Neutrophil (primary cell): ENCODE data around the gene ABHD12.

ENCODE experiments used
- H3K27ac ChIP-seq: fragments of 200-600 bp; sonication (generic); 2 replicates; pipeline ENCODE4 v1.5.1; 2016; ENCODE audit warnings: mild to moderate bottlenecking, moderate library complexity
- H3K27me3 ChIP-seq: fragments of 200-600 bp; sonication (generic); 2 replicates; pipeline ENCODE4 v1.6.0; 2016; ENCODE audit warnings: mild to moderate bottlenecking
- H3K36me3 ChIP-seq: fragments of 200-600 bp; sonication (generic); 2 replicates; pipeline ENCODE4 v1.5.1; 2017
- H3K4me1 ChIP-seq, 2 experiments: fragments of 200-600 bp in 1 of 2; sonication (generic) in 1 of 2; 1 replicate in 1 of 2; 2 replicates in 1 of 2; pipeline versions ENCODE4 v1.5.1 to v1.6.1; 2013 to 2016; ENCODE audit warnings: low read depth in 1 of 2, low read length in 1 of 2, mild to moderate bottlenecking in 1 of 2, moderate library complexity in 1 of 2; ENCODE audit not compliant: control insufficient read depth in 1 of 2, insufficient read depth in 1 of 2
- H3K4me3 ChIP-seq, 2 experiments: fragments of 200-600 bp in 1 of 2; sonication (generic) in 1 of 2; 1 replicate in 1 of 2; 2 replicates in 1 of 2; pipeline ENCODE4 v1.5.1; 2013 to 2016; ENCODE audit warnings: low read depth in 1 of 2, low read length in 1 of 2, mild to moderate bottlenecking in 1 of 2, moderate library complexity in 1 of 2
- H3K9me3 ChIP-seq: fragments of 200-600 bp; sonication (generic); 2 replicates; pipeline ENCODE4 v1.5.1; 2016
- CTCF ChIP-seq: fragments of 200-600 bp; sonication (generic); IDR thresholded peaks from 2 replicates; pipeline ENCODE4 v1.5.1; 2016; ENCODE audit warnings: antibody characterized with exemption

The ABHD12 gene

DNA sequence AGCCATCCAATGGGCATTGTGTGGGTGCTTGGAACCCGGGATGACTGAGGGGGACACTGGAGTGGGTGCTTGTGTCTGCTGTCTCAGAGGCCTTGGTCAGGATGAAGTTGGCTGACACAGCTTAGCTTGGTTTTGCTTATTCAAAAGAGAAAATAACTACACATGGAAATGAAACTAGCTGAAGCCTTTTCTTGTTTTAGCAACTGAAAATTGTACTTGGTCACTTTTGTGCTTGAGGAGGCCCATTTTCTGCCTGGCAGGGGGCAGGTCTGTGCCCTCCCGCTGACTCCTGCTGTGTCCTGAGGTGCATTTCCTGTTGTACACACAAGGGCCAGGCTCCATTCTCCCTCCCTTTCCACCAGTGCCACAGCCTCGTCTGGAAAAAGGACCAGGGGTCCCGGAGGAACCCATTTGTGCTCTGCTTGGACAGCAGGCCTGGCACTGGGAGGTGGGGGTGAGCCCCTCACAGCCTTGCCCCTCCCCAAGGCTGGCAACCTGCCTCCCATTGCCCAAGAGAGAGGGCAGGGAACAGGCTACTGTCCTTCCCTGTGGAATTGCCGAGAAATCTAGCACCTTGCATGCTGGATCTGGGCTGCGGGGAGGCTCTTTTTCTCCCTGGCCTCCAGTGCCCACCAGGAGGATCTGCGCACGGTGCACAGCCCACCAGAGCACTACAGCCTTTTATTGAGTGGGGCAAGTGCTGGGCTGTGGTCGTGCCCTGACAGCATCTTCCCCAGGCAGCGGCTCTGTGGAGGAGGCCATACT lies 93.3 kb downstream of the ABHD12 start:
- peaks cover 60% of the 10 kb centered on the region for H3K36me3 ChIP-seq
- no peak for TF ChIP-seq CTCF
- H3K9me3 ChIP-seq = no peaks in the 10 kb centered on the region
- no peak overlapping the region for H3K27ac ChIP-seq
- no peak overlapping the region for H3K4me3 ChIP-seq
- H3K4me1 ChIP-seq = no peaks in the 10 kb centered on the region
- no peaks in the 10 kb centered on the region for H3K27me3 ChIP-seq

GRCh38 chr20:25296094-25297093 lies 94.2 kb downstream of the ABHD12 start:
- Histone ChIP-seq H3K4me1 (no peaks in the 10 kb centered on the region), H3K4me3 (no peak overlapping the region), H3K9me3 (no peaks in the 10 kb centered on the region), H3K27ac (no peak overlapping the region), H3K27me3 (no peaks in the 10 kb centered on the region), H3K36me3 (peaks cover 60% of the 10 kb centered on the region)
- TF ChIP-seq CTCF = no peak

- peaks cover 65% of the 10 kb centered on the region for H3K36me3 ChIP-seq
- no peak overlapping the region for H3K4me3 ChIP-seq
- H3K27ac ChIP-seq = no peak overlapping the region
- no peaks in the 10 kb centered on the region for H3K27me3 ChIP-seq
- no peak for TF ChIP-seq CTCF
- no peaks in the 10 kb centered on the region for H3K4me1 ChIP-seq
- H3K9me3 ChIP-seq = no peaks in the 10 kb centered on the region
Measured at GRCh38 chr20:25295386-25296093, 95.1 kb downstream of the ABHD12 start.

GRCh38 chr20:25294459-25295385 lies 95.9 kb downstream of the ABHD12 start:
- H3K36me3 ChIP-seq = peaks cover 73% of the 10 kb centered on the region
- H3K27ac ChIP-seq = no peak overlapping the region
- H3K4me1 ChIP-seq = no peaks in the 10 kb centered on the region

More at GRCh38 chr20:25294459-25295385, 95.9 kb downstream of the ABHD12 start:
- Histone ChIP-seq H3K27me3 (no peaks in the 10 kb centered on the region), H3K9me3 (no peaks in the 10 kb centered on the region), H3K4me3 (no peak overlapping the region)
- TF ChIP-seq CTCF = no peak
